OCI-LY3 (cell line): ENCODE data around the gene HORMAD2.

ENCODE experiments used
- EZH2phosphoT487 ChIP-seq: fragments of 200-600 bp; shearing (Covaris generic); IDR thresholded peaks from 2 replicates; pipeline ENCODE4 v1.6.1; 2018; ENCODE audit warnings: antibody characterized with exemption, mixed run types, low read depth
- TF ChIP-seq, protein P1 (sequence below): fragments of 200-600, 300-600 bp; sonication (generic); IDR thresholded peaks from 2 replicates; pipeline ENCODE4 v1.5.1; 2014; ENCODE audit warnings: antibody characterized with exemption, low read length, low read depth

DNA sequence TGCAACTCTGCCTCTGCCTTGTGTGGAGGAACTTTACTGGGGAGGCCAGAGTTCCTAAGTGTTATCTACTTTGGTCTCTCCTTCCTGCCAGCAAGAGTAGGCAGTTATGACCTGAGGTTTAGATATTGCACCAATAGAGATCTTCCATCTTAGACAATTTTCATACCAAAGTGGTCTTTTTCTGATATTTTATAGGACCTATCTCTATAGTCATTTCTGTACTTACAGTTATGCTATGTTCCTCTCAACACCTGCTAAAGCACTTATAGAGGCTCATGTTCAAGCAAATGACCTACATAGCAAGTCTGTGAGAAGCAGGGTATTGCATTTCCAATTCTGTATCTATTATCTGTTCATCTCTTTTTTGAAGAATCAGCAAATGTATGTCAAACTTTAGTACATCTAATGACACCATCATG is 80.8 kb downstream of the HORMAD2 start:
- TF ChIP-seq, protein P1, sequence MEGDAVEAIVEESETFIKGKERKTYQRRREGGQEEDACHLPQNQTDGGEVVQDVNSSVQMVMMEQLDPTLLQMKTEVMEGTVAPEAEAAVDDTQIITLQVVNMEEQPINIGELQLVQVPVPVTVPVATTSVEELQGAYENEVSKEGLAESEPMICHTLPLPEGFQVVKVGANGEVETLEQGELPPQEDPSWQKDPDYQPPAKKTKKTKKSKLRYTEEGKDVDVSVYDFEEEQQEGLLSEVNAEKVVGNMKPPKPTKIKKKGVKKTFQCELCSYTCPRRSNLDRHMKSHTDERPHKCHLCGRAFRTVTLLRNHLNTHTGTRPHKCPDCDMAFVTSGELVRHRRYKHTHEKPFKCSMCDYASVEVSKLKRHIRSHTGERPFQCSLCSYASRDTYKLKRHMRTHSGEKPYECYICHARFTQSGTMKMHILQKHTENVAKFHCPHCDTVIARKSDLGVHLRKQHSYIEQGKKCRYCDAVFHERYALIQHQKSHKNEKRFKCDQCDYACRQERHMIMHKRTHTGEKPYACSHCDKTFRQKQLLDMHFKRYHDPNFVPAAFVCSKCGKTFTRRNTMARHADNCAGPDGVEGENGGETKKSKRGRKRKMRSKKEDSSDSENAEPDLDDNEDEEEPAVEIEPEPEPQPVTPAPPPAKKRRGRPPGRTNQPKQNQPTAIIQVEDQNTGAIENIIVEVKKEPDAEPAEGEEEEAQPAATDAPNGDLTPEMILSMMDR: no peak
- no peak for TF ChIP-seq EZH2phosphoT487
